ENCODE data around the gene APELA. TPM values are rescaled to one million over a fixed set of nuclear protein-coding genes. Genes with fewer than 3 reads are reported as not detected.

The APELA gene
- total and polyA plus RNA-seq, 2 donors (not counting 1 experiment from before 2014, with no cell fraction given) = not detected

DNA sequence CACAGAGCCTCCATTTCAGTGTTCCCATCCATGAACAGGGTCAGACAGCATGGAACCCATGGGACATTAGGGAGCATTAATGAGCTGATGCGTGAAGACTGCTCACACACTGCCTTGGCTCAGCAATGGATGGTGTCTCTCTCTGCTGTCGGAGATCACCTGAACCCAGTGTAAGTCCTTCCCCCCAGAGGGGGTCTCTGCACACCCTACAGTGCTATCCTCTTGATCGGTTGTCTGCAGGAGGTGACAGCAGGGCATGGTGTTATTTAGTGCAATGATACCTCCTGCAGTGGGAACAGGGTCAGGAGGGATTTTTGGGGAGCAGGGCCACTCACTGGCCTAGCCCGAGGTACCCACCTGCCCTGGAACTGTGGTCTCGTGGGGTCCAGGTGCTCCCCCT lies 25.6 kb downstream of the APELA start:
- H3K27me3 ChIP-seq (ENCODE audit: control insufficient read depth, insufficient read depth, low read length) = no peaks in the 10 kb centered on the region
- no peak overlapping the region for H2AFZ ChIP-seq (ENCODE audit: low read length)
- no peaks in the 10 kb centered on the region for H3K4me1 ChIP-seq (ENCODE audit: control insufficient read depth, extremely low read depth, insufficient read depth, low read length)
- H3K79me2 ChIP-seq (ENCODE audit: control insufficient read depth, insufficient read depth, low read length) = no peaks in the 10 kb centered on the region
- H3K36me3 ChIP-seq (ENCODE audit: control insufficient read depth, insufficient read depth, low read length) = no peaks in the 10 kb centered on the region
- no peak overlapping the region for H3K9ac ChIP-seq (ENCODE audit: insufficient read depth, low read length)
- H3K27ac ChIP-seq (ENCODE audit: insufficient read depth, low read length) = no peak overlapping the region
- no peak for DNase-seq (ENCODE audit: low read depth in 2 of 2)
- TF ChIP-seq, protein P1, sequence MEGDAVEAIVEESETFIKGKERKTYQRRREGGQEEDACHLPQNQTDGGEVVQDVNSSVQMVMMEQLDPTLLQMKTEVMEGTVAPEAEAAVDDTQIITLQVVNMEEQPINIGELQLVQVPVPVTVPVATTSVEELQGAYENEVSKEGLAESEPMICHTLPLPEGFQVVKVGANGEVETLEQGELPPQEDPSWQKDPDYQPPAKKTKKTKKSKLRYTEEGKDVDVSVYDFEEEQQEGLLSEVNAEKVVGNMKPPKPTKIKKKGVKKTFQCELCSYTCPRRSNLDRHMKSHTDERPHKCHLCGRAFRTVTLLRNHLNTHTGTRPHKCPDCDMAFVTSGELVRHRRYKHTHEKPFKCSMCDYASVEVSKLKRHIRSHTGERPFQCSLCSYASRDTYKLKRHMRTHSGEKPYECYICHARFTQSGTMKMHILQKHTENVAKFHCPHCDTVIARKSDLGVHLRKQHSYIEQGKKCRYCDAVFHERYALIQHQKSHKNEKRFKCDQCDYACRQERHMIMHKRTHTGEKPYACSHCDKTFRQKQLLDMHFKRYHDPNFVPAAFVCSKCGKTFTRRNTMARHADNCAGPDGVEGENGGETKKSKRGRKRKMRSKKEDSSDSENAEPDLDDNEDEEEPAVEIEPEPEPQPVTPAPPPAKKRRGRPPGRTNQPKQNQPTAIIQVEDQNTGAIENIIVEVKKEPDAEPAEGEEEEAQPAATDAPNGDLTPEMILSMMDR (conservative IDR thresholded peaks at IDR 0.05 in 1 of 2, IDR thresholded peaks at IDR 0.05 in 1 of 2; ENCODE audit: low read depth in 1 of 2, low read length in 2 of 2) = no peak
- no peak for TF ChIP-seq EZH2 (IDR thresholded peaks at IDR 0.05; ENCODE audit: low read length, missing control alignments)
- no peak overlapping the region for H3K4me3 ChIP-seq (replicated peaks in 1 of 4; ENCODE audit: control extremely low read depth in 1 of 4, insufficient read depth in 1 of 4, low read depth in 3 of 4, low read length in 4 of 4)
- no peak overlapping the region for H3K4me2 ChIP-seq (ENCODE audit: extremely low read depth, insufficient read depth, low read length)
- no peaks in the 10 kb centered on the region for H3K9me3 ChIP-seq (ENCODE audit: control insufficient read depth, insufficient read depth, low read depth, low read length)
- no peaks in the 10 kb centered on the region for H4K20me1 ChIP-seq (ENCODE audit: control insufficient read depth, extremely low read depth, insufficient read depth, low read length)

DNA sequence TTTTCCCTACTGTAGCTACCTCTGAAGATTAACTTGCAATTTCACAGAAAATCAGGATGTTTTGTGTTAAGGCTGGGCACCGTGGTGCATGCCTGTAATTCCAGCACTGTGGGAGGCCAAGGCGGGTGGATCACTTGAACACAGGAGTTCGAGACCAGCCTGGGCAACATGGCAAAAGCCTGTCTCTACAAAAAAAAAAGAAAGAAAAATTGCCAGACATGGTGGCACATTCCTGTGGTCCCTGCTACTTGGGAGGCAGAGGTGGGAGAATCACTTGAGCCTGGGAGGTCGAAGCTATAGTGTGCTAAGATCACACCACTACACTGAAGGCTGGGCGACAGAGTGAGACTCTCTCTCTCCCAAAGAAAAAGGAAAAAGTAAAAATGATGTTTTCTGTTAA lies 27.4 kb downstream of the APELA start:
- H3K36me3 ChIP-seq (ENCODE audit: control insufficient read depth, insufficient read depth, low read length) = no peaks in the 10 kb centered on the region
- H3K4me3 ChIP-seq (replicated peaks in 1 of 4; ENCODE audit: control extremely low read depth in 1 of 4, insufficient read depth in 1 of 4, low read depth in 3 of 4, low read length in 4 of 4) = no peak overlapping the region
- H3K9me3 ChIP-seq (ENCODE audit: control insufficient read depth, insufficient read depth, low read depth, low read length) = no peaks in the 10 kb centered on the region
- no peaks in the 10 kb centered on the region for H4K20me1 ChIP-seq (ENCODE audit: control insufficient read depth, extremely low read depth, insufficient read depth, low read length)
- H3K27ac ChIP-seq (ENCODE audit: insufficient read depth, low read length) = no peak overlapping the region
- H3K4me2 ChIP-seq (ENCODE audit: extremely low read depth, insufficient read depth, low read length) = no peak overlapping the region
- TF ChIP-seq, protein P1 (conservative IDR thresholded peaks at IDR 0.05 in 1 of 2, IDR thresholded peaks at IDR 0.05 in 1 of 2; ENCODE audit: low read depth in 1 of 2, low read length in 2 of 2) = no peak
- no peak for TF ChIP-seq EZH2 (IDR thresholded peaks at IDR 0.05; ENCODE audit: low read length, missing control alignments)
- H2AFZ ChIP-seq (ENCODE audit: low read length) = no peak overlapping the region
- no peaks in the 10 kb centered on the region for H3K27me3 ChIP-seq (ENCODE audit: control insufficient read depth, insufficient read depth, low read length)
- no peaks in the 10 kb centered on the region for H3K4me1 ChIP-seq (ENCODE audit: control insufficient read depth, extremely low read depth, insufficient read depth, low read length)
- no peak for DNase-seq (ENCODE audit: low read depth in 2 of 2)
- H3K79me2 ChIP-seq (ENCODE audit: control insufficient read depth, insufficient read depth, low read length) = no peaks in the 10 kb centered on the region
- H3K9ac ChIP-seq (ENCODE audit: insufficient read depth, low read length) = no peak overlapping the region

DNA sequence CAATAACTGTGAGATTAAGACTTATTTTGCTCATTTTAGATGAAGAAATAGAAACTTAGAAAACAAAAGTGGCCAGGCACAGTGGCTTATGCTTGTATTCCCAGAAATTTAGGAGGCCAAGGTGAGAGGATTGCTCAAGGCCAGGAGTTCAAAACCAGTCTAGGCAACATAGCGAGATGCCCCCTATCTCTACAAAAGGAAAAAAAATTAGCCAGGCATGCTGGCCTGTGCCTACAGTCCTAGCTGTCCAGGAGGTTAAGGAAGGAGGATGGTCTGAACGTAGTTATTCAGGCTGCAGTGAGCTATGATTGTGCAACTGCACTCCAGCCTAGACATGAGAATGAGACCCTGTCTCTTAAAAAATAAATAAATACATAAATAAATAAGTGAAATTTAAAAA lies 28.0 kb downstream of the APELA start:
- Histone ChIP-seq H3K79me2 (ENCODE audit: control insufficient read depth, insufficient read depth, low read length) (no peaks in the 10 kb centered on the region), H3K36me3 (ENCODE audit: control insufficient read depth, insufficient read depth, low read length) (no peaks in the 10 kb centered on the region), H4K20me1 (ENCODE audit: control insufficient read depth, extremely low read depth, insufficient read depth, low read length) (no peaks in the 10 kb centered on the region), H3K27ac (ENCODE audit: insufficient read depth, low read length) (no peak overlapping the region), H3K9me3 (ENCODE audit: control insufficient read depth, insufficient read depth, low read depth, low read length) (no peaks in the 10 kb centered on the region), H3K9ac (ENCODE audit: insufficient read depth, low read length) (no peak overlapping the region), H3K27me3 (ENCODE audit: control insufficient read depth, insufficient read depth, low read length) (no peaks in the 10 kb centered on the region), H3K4me2 (ENCODE audit: extremely low read depth, insufficient read depth, low read length) (no peak overlapping the region), H3K4me3 (replicated peaks in 1 of 4; ENCODE audit: control extremely low read depth in 1 of 4, insufficient read depth in 1 of 4, low read depth in 3 of 4, low read length in 4 of 4) (no peak overlapping the region), H3K4me1 (ENCODE audit: control insufficient read depth, extremely low read depth, insufficient read depth, low read length) (no peaks in the 10 kb centered on the region), H2AFZ (ENCODE audit: low read length) (no peak overlapping the region)
- DNase-seq (ENCODE audit: low read depth in 2 of 2) = no peak
- TF ChIP-seq EZH2 (IDR thresholded peaks at IDR 0.05; ENCODE audit: low read length, missing control alignments) = no peak
- TF ChIP-seq, protein P1 (conservative IDR thresholded peaks at IDR 0.05 in 1 of 2, IDR thresholded peaks at IDR 0.05 in 1 of 2; ENCODE audit: low read depth in 1 of 2, low read length in 2 of 2) = no peak

All from fibroblast of lung (primary cell).